GM12878 (cell line): ENCODE measurements around the gene PRM2. TPM values are rescaled to one million over a fixed set of nuclear protein-coding genes. Genes with fewer than 3 reads are reported as not detected.

Experiments
- GATAD2B ChIP-seq: fragments of 450-650 bp; conservative IDR thresholded peaks from 2 replicates; pipeline ENCODE4 v1.6.1; 2017; ENCODE audit warnings: low read depth, mild to moderate bottlenecking, moderate library complexity
- PRDM15 ChIP-seq: fragments of 450-650 bp; formaldehyde crosslinking; IDR thresholded peaks from 2 replicates; pipeline ENCODE4 v1.4.0; 2020; ENCODE audit warnings: mild to moderate bottlenecking, moderate library complexity
- REST ChIP-seq: IDR thresholded peaks from 2 replicates; pipeline ENCODE4 v1.6.1; 2012; ENCODE audit warnings: mild to moderate bottlenecking, low read depth, low read length
- ZNF207 ChIP-seq: fragments of 450-650 bp; IDR thresholded peaks from 2 replicates; pipeline ENCODE4 v1.6.1; 2014; ENCODE audit warnings: antibody characterized with exemption, mild to moderate bottlenecking, borderline replicate concordance
- polyA plus RNA-seq, 11 experiments: library from polyadenylated mRNA; depleted of rRNA in 4 of 11; unstranded in 6 of 11; stranded (reverse) in 5 of 11; fragments of >200 nt; fragmentation: Nextera tagmentation in 4 of 11; fragmentation: Illumina TruSeq in 1 of 11; extraction: Ambion mirVana in 4 of 11; extraction: Trizol in 1 of 11; gene quantifications; 1 replicate in 1 of 11; 2 replicates in 10 of 11; pipeline versions ENCODE4 v1.2.1 to v1.2.3, GENCODE V29; 2011 to 2016; ENCODE audit warnings: inconsistent platforms in 2 of 11, missing spikeins in 2 of 11, low read depth in 1 of 11
- total RNA-seq, 4 experiments: library from RNA; depleted of rRNA in 3 of 4; stranded (reverse); fragments of >200 nt in 3 of 4; fragmentation: Illumina TruSeq in 1 of 4; extraction: Trizol in 1 of 4; gene quantifications; 2 replicates each; pipeline versions ENCODE4 v1.2.1 to v1.2.3, GENCODE V29; 2013 to 2021
- TF ChIP-seq, protein P1 (sequence below): IDR thresholded peaks from 2 replicates; pipeline ENCODE4 v1.6.1; 2011; ENCODE audit warnings: borderline replicate concordance, low read depth, mild to moderate bottlenecking, moderate library complexity, mixed read lengths, low read length; ENCODE audit not compliant: insufficient read depth; ENCODE audit errors: extremely low read length

PRM2 gene
- total and polyA plus RNA-seq, 10 of the 15 experiments (the other 5 are each of a cell fraction or from before 2014, with no cell fraction given): not detected

DNA sequence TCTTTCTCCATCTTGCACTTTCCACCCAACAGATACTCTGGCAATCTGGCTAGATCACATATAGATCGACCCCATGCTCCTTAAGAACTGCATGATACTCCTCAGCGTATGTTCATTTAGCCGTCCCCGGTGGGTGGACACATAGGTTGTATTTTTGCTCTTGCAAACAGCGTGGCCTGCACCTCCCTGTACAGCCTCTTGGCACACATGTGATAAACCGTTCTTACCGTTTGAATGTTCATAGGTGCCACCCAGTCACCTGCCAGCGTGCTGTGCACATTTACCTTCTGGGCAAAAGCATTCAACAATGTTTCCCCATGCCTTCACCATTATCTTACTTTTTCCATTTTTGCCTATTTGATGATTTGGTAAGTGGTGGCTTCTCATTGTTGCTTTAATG lies 13.4 kb downstream of the PRM2 start (continued):
- TF ChIP-seq REST: no peak
- no peak for TF ChIP-seq GATAD2B
- TF ChIP-seq, protein P1, sequence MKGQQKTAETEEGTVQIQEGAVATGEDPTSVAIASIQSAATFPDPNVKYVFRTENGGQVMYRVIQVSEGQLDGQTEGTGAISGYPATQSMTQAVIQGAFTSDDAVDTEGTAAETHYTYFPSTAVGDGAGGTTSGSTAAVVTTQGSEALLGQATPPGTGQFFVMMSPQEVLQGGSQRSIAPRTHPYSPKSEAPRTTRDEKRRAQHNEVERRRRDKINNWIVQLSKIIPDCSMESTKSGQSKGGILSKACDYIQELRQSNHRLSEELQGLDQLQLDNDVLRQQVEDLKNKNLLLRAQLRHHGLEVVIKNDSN: no peak
- TF ChIP-seq PRDM15 (CRISPR knock-in tag): no peak
- no peak for TF ChIP-seq ZNF207
